Stimulated activated CD4-positive, alpha-beta T cell treated with anti-CD3 and anti-CD28 coated beads, Interleukin-12 subunit alpha, Interleukin-12 subunit beta, amount 100 ng/mL, for 48 hours (primary cell): ENCODE measurements around the gene HCRT.
"Not testable (repeated sequence)": the region's sequence is repeated elsewhere in the genome, so short reads cannot be mapped to it uniquely, and the experiment has no call there.

ENCODE experiments used
- DNase-seq, 3 donors: peaks; one replicate each; pipeline ENCODE4 v3.0.0-alpha.2; 2020; ENCODE audit warnings: low read depth in 2 of 3, low spot score in 1 of 3

The HCRT gene

DNA sequence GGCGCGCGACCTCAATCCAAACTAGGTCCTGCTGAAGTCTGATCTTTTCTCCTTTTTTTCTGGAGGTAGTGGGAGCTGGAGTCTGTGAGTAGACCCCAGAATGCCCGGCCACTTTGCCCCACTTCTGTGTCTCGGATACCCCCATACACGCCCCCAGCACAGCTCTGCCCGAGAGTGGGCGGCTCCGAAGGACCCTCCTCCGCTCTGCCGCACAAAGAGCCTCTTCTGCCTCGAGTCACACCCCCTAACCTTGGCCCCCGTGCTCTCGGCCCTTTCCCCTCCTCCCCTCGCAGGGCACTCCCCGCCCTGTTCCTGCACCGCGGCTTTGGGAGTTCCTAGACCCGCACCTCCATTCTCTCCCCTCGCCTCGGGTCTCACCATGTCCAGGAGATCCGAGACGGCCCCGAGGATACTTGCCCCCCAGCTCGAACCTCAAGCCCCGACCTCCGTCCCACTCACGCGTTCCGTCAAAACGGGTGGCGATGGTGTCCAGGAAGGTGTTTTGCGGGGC is 4.8 kb downstream of the HCRT start:
- DNase-seq: no peak

DNA sequence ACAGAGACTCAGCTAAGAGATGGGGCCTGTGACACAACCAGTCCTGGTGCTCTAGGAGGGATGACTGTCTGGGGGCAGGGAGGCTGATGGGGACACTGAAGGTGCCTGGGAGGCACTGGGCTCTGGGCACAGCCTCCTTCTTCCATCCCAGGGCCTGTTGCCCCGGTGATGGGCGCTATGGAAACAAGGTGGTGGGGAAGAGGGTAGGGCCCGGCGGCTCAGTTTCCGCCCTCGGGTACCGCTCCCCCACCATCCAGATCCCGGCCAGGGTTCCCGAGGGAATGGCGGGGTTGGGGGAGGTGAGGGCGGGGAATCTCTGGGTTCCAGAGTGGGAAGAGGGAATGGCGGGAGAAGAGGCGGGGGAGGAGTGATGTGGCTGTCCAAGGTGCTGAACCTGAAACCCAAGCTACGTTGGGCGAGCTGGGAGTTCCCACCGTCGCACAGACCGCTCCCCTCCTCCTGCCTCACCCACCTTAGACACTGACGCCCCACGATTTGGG is 5.3 kb downstream of the HCRT start:
- peak in 1 of 3 donors; percentile 10 for DNase-seq

DNA sequence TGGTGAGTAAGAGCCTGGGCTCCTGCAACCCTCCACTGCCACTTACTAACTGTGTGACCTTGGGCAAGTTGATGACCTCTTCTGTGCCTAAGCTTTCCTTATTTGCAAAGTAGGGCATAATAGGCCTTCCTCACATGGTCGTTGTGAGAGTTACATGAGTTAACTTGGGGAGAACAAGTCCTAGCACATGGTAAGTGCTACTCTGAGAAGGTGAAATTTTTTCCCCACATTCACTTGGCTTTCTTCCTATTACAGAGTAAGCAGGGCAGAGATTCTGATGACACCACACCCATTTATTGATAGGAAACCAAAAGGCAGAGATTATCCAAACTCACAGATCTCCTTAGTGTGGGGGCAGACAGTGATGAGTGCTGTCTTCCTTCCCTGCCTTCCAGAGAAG is 5.9 kb downstream of the HCRT start:
- no peak for DNase-seq

DNA sequence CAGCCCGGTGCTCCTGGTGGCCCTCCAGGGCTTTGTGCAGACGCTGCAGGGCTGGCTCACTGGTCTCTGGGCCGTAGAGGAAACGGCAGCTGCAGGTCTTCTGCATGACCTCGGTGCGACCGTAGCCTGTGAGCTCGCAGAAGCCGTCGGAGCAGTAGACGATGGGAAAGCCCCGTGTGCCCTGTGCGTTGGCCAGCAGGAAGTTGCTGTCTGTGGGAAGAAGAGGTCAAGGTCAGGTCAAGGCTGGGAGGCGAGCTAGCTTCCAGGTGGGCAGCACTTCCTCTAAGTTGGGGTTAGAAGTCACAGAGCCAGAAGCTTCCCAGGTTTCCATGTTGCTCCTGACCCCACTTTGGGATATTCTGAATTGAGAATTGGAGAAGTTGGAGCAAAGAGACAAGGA is 6.4 kb downstream of the HCRT start:
- no peak for DNase-seq

DNA sequence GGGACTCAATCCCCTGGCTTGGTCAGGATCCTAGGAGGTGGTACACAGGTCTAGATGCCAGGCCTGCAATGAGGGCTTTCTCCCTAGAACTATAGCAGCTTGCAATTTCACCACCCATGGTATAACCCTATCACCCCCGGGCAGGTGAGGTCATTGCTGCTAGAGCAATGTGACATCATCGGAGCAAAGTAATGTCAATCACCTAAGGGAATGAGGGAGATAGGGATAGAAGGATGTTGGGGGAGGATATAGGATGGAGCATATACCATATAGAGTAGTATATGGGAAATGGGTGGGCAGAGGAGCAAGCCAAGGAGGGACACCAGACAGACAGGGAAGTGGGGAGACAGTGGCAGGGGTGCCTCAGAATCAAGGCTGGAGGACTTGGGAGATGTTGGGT is 7.6 kb downstream of the HCRT start:
- no peak for DNase-seq

DNA sequence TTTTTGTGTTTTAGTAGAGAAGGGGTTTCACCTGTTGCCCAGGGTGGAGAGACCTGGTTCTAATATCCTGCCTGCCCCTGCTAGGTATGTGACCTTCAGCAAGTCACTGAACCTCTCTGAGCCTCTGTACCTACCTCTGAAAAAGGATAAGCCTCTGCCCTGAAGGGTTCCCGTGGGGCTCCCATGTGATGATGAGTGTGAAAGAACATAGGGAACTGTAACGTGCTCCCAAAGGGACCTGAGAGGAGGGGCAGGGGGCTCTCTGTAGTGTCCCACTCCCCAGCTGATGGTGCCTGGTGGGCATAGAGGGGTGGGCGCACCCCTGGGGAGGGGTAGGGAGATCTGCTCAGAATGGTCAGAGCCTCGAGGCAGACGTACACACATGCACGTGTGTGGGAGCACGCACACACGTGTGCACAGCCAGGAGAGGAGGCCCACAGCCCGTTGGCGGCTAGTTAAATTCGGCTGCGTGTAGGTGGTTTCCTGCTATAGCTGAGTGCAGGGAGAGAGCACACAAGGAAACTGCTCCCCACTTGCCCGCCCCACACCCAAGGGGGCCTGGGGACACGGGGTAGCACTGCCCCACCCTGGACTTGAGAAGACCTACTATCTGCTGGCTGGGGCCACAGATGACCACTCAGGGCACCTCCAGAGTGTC is 11.0 kb downstream of the HCRT start:
- no peak for DNase-seq

DNA sequence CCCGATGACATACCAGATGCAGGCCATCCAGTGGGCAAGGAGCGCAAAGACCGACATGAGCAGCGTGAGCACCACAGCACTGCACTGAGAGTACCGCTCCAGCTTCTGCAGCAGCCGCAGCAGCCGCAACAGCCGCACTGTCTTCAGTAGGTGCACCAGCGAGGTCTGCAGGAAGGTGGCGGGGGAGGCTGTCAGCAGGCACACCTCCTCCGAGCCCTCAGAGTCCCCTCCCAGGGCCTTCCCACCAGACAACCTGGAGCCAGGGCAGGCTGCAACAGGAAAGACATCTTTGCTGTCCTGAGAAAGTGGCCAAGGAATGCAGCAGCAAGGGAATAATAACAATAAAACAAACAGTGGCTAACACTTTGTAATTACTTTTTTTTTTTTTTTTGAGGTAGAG is 13.4 kb downstream of the HCRT start:
- DNase-seq: no peak

DNA sequence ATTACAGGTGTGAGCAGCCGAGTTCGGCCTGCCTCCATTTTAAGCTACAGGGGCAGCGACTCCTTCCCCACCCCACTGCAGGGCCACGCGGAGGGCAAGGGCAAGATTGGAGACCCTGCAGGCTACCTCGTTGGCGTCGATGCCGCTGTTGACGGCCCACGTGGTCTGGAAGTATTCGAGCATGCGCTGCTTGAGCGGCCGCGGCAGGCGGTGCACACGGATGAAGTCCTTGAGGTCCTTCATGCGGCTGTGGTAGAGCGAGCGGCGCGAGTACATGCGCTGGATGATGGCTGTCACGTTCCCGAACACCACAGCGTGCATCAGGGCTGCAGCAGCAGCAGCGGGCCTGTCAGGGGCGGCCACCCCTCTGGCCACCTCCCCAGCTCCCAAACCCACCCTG is 15.9 kb downstream of the HCRT start:
- DNase-seq: no peak

DNA sequence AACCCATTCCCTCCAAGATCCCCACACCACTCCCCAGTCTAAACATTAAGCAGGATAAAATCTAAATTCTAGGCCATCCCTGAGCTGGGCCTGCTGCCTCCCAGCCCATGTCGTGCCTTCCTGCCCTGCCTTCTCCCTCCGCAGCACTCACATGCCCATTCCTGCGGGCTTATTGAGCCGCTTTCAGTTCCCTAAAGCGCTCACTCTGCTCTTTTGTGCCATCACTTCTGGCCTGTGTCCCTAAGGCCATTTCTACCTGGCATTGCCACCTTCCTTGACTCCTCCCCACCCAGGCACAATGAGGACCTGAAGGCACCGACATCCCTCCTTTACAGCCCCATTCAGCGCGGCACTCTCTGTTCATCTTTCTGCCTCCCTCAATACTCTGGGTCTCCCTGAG is 17.4 kb downstream of the HCRT start:
- DNase-seq: no peak

DNA sequence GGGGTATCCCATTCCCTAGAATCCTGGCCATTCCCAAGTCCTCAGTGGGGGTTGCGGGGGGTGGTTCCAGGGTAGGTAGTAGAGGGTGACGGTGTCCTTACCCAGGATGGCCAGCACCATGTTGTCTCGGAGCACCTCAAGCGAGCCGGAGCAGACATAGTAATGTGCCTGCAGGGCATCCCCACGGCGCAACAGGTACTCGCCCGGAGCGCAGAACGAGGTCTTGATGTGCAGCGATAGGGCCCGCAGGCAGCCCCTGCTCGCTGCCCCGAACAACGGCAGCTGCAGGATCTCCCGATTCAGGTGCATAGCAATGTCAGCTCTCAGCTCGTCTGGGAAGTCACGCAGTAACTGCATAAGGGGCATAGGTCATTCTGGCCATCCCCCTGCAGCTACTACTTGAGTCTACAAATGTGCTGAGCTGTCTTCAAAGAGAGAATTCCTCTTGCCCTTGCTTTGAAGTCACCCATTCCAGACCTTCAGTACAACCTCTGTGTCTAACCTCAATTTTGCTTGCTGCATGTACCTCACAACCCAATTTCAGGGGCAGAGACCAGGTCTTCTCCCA is 19.0 kb downstream of the HCRT start:
- DNase-seq: no peak

DNA sequence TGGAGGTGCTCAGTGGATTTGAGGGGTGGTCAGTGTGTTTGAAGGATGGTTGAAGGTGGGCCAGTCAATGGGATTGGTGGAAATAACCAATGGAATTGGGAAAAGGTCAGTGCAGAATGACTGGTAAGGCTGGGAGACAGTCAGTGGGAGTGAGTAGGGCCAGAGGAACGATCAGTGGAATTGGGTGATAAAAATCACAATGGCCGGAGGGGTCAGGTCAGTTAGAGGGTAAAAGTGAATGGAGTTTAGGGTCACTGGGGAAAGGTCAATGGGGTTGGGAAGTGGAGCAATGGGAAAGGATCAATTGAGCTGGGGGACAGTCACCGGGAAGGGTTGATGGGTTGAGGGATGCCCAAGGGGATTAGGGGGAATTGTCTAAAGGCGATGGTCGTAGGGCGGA is 19.5 kb downstream of the HCRT start:
- no peak for DNase-seq

DNA sequence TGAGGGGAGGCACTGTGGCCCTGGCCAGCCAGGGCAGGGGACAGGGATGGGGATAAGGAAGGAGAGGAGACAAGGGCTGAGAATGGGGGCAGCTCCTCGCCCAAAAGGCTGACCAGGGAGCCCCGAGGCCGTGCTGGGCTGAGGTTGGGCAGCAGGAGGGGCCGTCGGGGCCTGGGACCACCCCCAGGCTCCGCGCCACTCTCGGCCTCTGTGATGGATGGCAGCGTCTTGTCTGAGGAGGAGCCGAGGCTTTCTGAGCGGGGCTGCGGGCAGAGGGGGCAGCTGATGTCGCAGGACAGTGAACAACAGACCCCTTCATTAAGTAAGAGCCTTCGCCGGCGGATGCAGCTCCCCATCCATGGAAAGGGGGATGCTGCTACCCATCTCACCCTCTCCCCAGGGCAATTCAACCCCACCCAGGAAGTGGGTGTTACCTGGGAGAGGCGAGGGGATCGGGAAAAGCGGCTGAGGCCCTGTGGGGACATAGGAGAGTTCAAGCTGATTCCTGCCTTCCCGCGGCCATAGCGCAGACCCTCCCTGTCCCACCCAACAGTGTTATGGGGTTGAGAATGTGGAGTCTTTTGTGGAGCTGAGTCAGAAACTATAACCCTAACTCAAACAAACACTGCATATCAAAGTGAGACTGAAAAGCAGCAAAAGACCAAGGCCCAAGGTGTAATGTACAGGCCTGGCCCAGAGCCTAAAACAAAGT is 21.4 kb downstream of the HCRT start:
- no peak for DNase-seq

DNA sequence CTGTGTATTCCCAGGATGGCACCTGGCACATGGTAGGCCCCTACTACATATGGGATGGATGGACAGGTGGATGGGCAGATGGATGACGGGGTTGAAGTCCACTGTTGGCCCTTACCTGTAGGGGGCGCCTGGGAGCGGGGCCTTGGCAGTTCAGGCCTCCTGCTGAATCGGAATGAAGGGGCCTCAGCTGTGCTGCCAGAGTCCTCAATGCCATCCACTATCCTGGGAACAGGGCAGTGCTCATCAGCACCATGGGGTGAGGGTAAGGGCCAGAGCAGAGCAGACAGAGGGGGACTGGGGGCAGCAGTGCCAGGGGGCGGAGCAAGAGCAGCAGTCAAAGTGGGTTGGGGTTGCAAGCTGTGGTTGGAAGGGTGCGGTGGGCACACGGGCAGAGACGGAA is 22.1 kb downstream of the HCRT start:
- DNase-seq: peak; percentile 33 to 55 (median 51)

DNA sequence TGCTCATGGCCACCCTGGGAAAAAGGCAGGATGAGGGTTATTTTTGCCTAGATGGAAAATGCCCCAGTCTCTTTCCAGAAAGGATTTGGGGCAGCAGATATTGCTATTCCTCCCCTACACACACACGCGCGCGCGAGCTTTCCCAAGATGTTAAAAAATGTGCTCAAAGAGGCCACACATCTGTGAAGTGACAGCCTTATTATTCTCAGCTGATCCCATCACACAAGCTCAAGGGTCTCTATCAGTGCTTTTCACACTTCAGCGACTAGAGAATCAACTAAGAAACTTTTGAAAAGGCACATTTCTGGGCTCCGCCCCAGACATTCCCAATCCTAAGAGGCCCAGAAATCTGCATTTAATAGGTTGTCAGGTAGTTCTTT is 24.7 kb downstream of the HCRT start:
- DNase-seq: no peak

DNA sequence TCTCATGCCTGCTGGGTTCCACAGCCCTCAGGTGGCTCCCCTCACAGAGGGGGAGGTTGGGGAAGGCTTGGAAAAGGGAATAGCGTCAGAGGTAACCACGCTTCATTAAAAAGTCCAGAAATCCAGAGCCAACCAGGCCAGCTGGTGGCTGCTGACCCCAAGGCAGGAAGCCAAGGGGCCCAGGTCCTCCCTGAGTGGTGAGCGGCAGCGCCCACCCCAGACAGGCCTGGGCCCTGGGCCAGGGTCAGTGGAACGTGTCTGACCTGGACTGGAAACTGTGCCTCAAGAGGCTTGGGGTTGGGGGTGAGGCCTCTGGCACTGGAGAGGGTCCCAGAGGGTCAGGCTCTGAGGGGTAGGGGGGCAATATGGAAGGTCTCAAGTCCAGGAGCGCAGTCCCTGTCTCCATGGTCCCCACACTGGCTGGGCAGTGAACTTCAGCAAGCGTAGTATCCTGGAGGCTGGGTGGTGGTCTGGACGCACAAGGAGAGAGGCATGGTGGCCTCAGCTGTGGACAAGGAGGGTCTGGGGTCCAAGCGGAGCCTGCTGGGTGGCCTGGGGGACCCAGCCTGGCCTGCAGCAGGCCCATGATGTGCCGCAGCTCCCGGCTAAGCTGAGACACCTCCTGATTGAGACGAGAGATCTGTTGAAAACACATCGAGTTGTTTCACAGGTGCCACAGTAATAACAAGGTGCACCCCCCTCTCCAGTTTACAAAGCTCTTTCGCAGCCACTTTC is 25.3 kb downstream of the HCRT start:
- DNase-seq: no peak

DNA sequence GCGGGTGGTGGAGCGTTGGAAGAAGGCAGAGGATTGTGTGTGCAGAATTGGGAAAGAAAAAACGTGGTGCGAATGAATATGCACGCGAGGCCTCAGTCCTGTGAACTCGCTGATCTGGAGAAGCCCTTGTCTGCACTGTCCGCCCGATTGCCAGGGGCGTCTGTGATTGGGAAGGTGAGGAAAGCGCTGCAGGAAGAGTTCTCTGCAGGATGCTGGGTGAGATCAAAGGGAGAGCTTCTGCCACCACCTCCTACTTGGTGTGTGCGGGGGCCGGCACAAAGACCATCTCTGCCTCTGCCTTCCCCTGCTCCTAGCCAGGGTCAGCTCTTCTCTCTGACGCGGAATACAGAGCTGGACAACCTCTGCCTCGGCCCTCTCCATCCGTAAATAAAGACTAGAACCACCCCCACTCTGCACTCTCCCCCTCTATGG is 29.6 kb downstream of the HCRT start:
- DNase-seq: no peak

DNA sequence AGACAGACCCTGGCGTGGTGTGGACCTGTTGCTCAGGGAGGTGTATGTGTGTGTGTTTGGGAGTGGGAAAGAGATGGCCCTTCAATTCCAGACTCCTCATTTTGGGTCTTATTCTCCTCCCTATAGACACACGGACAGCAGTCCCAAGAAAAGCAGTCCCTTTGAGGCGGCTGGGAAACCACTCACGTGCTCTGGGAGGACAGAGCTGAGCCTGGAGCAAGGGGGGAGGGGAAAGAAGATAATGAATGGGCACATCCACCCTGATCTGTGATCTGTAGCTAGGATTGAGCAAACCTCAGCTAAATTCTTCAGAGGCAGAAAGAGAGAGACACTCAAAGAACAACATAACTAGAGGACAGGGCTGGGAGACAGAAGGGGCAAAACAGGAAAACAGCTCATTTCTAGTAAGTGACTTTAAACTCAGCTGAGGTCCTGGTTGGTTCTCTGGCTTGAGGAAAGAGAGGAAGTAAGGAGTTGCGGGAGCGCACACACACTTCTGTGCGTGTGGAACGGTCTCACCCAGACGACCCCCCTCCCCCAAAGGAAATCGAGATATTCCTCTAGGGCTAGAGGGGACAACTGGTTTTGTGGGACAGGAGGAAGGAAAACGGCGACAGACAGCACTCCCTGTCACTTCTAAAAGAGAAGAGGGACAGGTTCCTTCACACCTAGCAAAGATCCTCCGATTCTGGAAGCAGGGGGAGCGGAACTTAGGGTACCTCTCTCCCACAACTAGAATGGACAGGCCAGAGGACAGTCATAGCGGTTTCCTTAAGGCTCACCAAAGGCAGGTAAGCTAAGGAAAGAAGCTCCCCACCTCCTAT is 31.1 kb downstream of the HCRT start:
- DNase-seq: no peak

DNA sequence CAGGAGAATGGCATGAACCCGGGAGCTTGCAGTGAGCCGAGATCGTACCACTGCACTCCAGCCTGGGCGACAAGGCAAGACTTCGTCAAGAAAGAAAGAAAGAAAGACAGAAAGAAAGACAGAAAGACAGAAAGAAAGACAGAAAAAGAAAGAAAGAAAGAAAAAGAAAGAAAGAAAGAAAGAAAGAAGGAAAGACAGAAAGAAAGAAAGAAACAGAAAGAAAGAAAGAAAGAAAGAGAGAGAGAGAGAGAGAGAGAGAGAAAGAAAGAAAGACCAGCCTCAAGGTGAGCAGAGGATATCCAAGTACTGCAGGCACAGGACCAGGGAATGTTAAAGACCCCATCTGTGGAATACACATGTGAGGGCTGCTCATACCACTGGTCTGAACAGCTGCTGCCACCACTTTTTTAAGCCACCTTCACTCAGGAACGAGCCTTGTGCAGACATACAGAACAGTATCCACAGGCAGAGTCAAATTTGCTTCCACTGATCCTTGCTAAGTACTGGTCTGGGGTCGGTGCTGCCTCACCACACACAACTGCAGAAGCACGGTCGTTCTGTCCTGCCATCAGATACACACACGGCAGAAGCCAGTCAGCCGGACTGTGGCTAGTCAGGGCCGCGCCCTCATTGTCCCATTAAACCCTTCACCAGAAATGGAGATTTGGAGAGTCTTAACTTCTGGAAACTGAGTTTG is 38.2 kb downstream of the HCRT start:
- DNase-seq: no peak

DNA sequence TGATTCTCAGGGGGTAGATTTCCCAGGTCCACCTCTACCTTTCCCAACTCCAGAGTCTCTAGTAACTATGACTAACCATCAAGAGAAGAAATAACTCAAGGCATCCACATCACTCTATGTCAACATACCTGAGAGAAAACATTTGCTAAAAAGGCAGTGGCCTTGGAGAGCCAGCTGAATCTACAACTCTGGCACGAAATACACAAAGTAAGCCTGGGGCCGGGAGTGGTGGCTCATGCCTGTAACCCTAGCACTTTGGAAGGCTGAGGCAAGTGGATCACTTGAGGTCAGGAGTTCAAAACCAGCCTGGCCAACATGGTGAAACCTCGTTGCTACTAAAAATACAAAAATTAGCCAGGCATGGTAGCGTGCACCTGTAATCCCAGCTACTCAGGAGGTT is 42.1 kb downstream of the HCRT start:
- not testable (repeated sequence) for DNase-seq

DNA sequence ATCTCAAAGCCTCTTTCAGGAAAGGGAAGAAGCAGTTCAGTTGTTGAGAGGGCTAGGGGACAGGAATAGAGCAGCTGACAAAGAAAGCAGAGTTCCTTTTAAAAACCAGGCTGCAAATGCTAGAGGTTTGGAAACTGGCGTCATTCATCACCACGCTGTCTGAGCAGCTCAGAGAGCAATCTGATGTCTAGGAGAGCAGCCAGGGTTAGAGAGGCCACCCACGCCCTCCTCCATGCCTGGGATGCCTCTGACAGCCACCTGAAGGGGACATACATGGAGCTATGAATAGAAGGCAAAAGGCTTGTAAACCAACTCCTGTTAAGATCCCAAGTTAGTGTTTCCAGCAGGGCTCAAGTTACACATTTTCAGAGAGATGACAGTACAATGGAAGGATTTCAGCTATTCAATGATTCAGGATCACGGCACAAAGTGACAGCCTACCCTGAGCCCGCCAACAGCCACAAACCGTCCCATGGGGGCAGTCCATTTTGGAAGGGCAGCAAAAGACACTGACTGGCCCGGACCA is 42.8 kb downstream of the HCRT start:
- DNase-seq: no peak
